Smooth muscle cell (in vitro differentiated cells): ENCODE results near the gene ENPP5. TPM values are rescaled to one million over a fixed set of nuclear protein-coding genes. Genes with fewer than 3 reads are reported as not detected.
A peak's percentile ranks its signal among the peaks of the same experiment; 100 is the strongest.

Experiments
- DNase-seq: peaks from one replicate; lab custom pipeline; 2025; ENCODE audit not compliant: unreplicated experiment; lab: John Stamatoyannopoulos, UW
- H2AFZ ChIP-seq: fragments of 200-600 bp; sonication (generic); 2 replicates; pipeline ENCODE4 v1.6.0; 2016; ENCODE audit warnings: antibody characterized with exemption, low read depth, mild to moderate bottlenecking
- H3F3A ChIP-seq: fragments of 200-600 bp; sonication (generic); 2 replicates; pipeline ENCODE4 v1.6.0; 2017; ENCODE audit warnings: antibody characterized with exemption, low read depth
- H3K27ac ChIP-seq: fragments of 200-600 bp; sonication (generic); 2 replicates; pipeline ENCODE4 v1.5.1; 2016; ENCODE audit warnings: low read depth, mild to moderate bottlenecking
- H3K27me3 ChIP-seq: fragments of 200-600 bp; sonication (generic); 2 replicates; pipeline ENCODE4 v1.6.1; 2016; ENCODE audit warnings: low read depth, mild to moderate bottlenecking
- H3K36me3 ChIP-seq: fragments of 200-600 bp; sonication (generic); 2 replicates; pipeline ENCODE4 v1.5.1; 2016; ENCODE audit warnings: low read depth
- H3K4me1 ChIP-seq: fragments of 200-600 bp; sonication (generic); 2 replicates; pipeline ENCODE4 v1.5.1; 2016; ENCODE audit warnings: low read depth
- H3K4me2 ChIP-seq: fragments of 200-600 bp; sonication (generic); 2 replicates; pipeline ENCODE4 v1.6.0; 2016; ENCODE audit warnings: mild to moderate bottlenecking
- H3K4me3 ChIP-seq: fragments of 200-600 bp; sonication (generic); 2 replicates; pipeline ENCODE4 v1.5.1; 2016; ENCODE audit warnings: mild to moderate bottlenecking
- H3K79me2 ChIP-seq: fragments of 200-600 bp; sonication (generic); 2 replicates; pipeline ENCODE4 v1.6.0; 2016; ENCODE audit warnings: low read depth, mild to moderate bottlenecking
- H3K9ac ChIP-seq: fragments of 200-600 bp; sonication (generic); 2 replicates; pipeline ENCODE4 v1.6.0; 2016; ENCODE audit warnings: low read depth
- H3K9me3 ChIP-seq: fragments of 200-600 bp; sonication (generic); replicated peaks from 2 replicates; pipeline ENCODE4 v1.5.1; 2016; ENCODE audit warnings: low read depth
- H4K20me1 ChIP-seq: fragments of 200-600 bp; sonication (generic); 2 replicates; pipeline ENCODE4 v1.6.0; 2016; ENCODE audit warnings: low read depth
- WGBS: methylation state at CpG from one replicate; pipeline ENCODE4 v1.1.7; 2016; ENCODE audit warnings: low lambda C conversion rate; 5-methylcytosine and 5-hydroxymethylcytosine counted together
- polyA plus RNA-seq: library from polyadenylated mRNA; unstranded; fragments of >200 nt; fragmentation: Nextera tagmentation; extraction: Ambion mirVana; gene quantifications from 2 replicates; pipeline ENCODE4 v1.2.1, GENCODE V29; 2016
- total RNA-seq: library from RNA; depleted of rRNA; stranded (reverse); fragments of >200 nt; gene quantifications from 2 replicates; pipeline ENCODE4 v1.2.3, GENCODE V29; 2014
- TF ChIP-seq, protein P1 (sequence below): fragments of 200-600 bp; sonication (generic); IDR thresholded peaks from 2 replicates; pipeline ENCODE4 v1.5.1; 2017; ENCODE audit warnings: borderline replicate concordance, mild to moderate bottlenecking, antibody characterized with exemption; ENCODE audit not compliant: insufficient read depth, poor library complexity, severe bottlenecking

The ENPP5 gene
- total and polyA plus RNA-seq, 2 experiments from 2014 or later = 0.16 to 1.1 TPM

DNA sequence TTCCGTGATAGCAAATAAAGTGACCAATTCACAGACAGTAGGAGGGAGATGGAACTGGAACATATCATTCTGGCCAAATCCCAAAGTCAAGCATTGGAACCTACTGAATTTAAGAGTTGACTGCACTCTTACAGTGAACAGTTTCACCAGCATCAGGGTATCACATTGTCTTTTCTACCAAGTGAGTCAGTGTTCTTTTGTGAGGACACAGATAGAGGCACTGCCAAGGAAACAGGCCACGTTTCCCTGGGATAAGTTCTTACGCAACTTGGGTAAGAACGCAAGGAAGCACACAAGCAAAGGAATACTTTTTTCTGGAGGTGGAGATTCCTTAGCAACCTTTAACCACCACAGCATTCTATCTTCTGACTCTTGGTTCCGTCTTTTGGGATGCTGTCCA is 28.6 kb upstream of the ENPP5 start:
- no peaks in the 10 kb centered on the region for H3K4me1 ChIP-seq
- no peak for DNase-seq
- H3K4me2 ChIP-seq = no peak overlapping the region
- H4K20me1 ChIP-seq = no peaks in the 10 kb centered on the region
- H3F3A ChIP-seq = no peaks in the 10 kb centered on the region
- H2AFZ ChIP-seq = no peak overlapping the region
- H3K79me2 ChIP-seq = no peaks in the 10 kb centered on the region
- no peak overlapping the region for H3K27ac ChIP-seq
- H3K9me3 ChIP-seq = no peaks in the 10 kb centered on the region
- WGBS = 81% methylated on average over 5 of the region's 5 CpGs
- no peaks in the 10 kb centered on the region for H3K36me3 ChIP-seq
- H3K9ac ChIP-seq = no peak overlapping the region
- TF ChIP-seq, protein P1, sequence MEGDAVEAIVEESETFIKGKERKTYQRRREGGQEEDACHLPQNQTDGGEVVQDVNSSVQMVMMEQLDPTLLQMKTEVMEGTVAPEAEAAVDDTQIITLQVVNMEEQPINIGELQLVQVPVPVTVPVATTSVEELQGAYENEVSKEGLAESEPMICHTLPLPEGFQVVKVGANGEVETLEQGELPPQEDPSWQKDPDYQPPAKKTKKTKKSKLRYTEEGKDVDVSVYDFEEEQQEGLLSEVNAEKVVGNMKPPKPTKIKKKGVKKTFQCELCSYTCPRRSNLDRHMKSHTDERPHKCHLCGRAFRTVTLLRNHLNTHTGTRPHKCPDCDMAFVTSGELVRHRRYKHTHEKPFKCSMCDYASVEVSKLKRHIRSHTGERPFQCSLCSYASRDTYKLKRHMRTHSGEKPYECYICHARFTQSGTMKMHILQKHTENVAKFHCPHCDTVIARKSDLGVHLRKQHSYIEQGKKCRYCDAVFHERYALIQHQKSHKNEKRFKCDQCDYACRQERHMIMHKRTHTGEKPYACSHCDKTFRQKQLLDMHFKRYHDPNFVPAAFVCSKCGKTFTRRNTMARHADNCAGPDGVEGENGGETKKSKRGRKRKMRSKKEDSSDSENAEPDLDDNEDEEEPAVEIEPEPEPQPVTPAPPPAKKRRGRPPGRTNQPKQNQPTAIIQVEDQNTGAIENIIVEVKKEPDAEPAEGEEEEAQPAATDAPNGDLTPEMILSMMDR = no peak
- H3K27me3 ChIP-seq = peaks cover 4% of the 10 kb centered on the region
- H3K4me3 ChIP-seq = no peak overlapping the region

DNA sequence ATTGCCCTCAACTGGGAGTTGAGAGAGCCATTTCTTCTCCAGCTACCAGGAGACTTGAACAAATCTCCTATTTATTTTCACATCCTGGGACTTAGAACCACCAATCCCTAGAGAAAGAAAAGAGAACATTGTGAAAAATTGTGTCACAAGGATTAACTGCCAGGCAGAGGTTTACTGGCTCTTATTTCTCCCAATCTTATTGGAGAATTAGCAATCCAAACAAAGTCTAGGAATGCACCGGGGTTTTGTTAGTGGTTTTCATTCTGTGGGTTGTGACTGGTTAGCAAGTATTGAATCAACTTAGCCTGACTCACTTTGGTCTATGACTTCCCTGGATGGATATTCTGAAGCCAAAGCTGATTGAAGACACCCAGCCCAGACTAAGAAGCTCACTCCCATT is 21.2 kb upstream of the ENPP5 start:
- Histone ChIP-seq H3K9me3 (no peaks in the 10 kb centered on the region), H2AFZ (no peak overlapping the region), H3K4me3 (no peak overlapping the region), H3K27me3 (peaks cover 8% of the 10 kb centered on the region), H3K79me2 (no peaks in the 10 kb centered on the region), H4K20me1 (no peaks in the 10 kb centered on the region), H3K27ac (peak overlapping the region; percentile 27), H3K4me2 (peak overlapping the region; percentile 41), H3K4me1 (no peaks in the 10 kb centered on the region), H3F3A (no peaks in the 10 kb centered on the region), H3K9ac (no peak overlapping the region), H3K36me3 (no peaks in the 10 kb centered on the region)
- no peak for DNase-seq
- TF ChIP-seq, protein P1 = no peak
- WGBS = 8% methylated on average over 1 of the region's 1 CpG

DNA sequence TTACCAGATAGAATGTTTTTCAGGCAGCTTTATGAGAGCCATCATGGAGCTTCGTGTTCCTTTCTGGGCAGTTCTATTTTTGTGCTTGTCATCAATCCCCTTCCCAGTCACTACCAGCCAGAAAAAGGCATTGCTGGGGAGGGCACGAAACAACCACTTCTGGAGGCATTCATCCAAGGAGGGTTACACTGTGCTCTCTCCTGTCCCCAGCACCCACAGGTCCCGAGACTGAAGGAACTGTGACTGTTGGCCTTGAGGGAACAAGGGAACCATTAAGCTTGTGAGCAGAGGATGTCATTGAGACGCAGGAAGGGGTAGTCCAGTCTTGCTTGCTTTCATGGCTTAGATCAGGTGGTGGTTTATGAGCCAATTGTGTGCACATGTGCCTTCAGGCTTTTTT is 20.1 kb upstream of the ENPP5 start:
- Histone ChIP-seq H3K27me3 (peaks cover 19% of the 10 kb centered on the region), H3K27ac (no peak overlapping the region), H3K4me1 (no peaks in the 10 kb centered on the region), H3K9ac (no peak overlapping the region), H3K9me3 (no peaks in the 10 kb centered on the region), H3K79me2 (no peaks in the 10 kb centered on the region), H3F3A (no peaks in the 10 kb centered on the region), H3K36me3 (no peaks in the 10 kb centered on the region), H2AFZ (no peak overlapping the region), H4K20me1 (no peaks in the 10 kb centered on the region), H3K4me2 (no peak overlapping the region), H3K4me3 (no peak overlapping the region)
- TF ChIP-seq, protein P1 = no peak
- DNase-seq = no peak
- 87% methylated on average over 4 of the region's 4 CpGs for WGBS

DNA sequence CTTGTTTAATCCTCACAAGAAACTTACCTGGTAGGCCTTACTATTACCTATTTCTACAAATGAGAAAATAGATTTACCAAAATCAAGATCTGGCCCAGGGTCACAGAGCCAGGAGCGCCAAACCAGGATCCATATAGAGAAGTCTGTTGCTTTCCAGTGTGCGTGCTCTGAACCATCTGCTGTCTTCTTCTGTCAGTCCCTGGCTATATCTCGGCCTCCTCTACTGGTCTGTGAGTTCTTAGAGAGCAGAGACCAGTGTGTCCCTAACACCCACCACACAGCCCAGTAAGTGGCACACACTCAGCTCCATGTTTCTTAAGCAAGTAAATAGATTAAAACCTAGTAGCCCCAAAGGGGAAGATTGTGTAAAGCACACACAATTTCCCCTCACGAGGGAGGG is 18.9 kb upstream of the ENPP5 start:
- Histone ChIP-seq H3K4me1 (no peaks in the 10 kb centered on the region), H3K9ac (no peak overlapping the region), H3K4me2 (no peak overlapping the region), H3K79me2 (no peaks in the 10 kb centered on the region), H3K36me3 (no peaks in the 10 kb centered on the region), H3K4me3 (no peak overlapping the region), H3K9me3 (no peaks in the 10 kb centered on the region), H3K27ac (no peak overlapping the region), H3K27me3 (peaks cover 26% of the 10 kb centered on the region), H2AFZ (no peak overlapping the region), H4K20me1 (no peaks in the 10 kb centered on the region), H3F3A (no peaks in the 10 kb centered on the region)
- TF ChIP-seq, protein P1 = no peak
- DNase-seq = no peak
- 88% methylated on average over 4 of the region's 4 CpGs for WGBS
